Measurements from ENCODE around the gene CD83.

Gene CD83

GRCh38 chr6:14142511-14143223 lies 25.1 kb downstream of the CD83 start:
- DNase-seq (ENCODE audit: extremely low read depth, low read depth) = no peak
- no peak for TF ChIP-seq CTCF (IDR thresholded peaks at IDR 0.05; ENCODE audit: low read depth, low read length, missing control alignments)
- no peak overlapping the region for H3K4me3 ChIP-seq (replicated peaks; ENCODE audit: low read depth, low read length)

DNA sequence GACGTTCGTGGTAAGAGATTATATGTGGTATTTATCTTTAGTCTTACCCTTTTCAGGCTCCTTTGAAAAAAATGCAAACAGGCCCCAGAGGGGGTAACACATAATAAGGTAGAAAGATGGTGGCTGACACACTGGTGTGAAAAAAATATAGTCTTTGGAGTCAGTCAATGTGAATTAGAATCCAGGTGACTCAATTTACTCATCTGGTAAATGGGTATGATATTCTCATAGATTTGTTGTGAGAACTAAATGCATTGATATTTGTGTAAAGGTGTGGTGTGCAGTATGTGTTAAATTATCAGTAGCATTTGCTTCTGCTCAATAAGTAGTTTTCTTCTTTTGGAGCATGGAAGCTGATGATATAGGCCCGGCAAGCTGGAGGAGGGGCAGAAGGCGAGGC lies 25.7 kb downstream of the CD83 start:
- TF ChIP-seq CTCF (IDR thresholded peaks at IDR 0.05; ENCODE audit: low read depth, low read length, missing control alignments) = no peak
- no peak overlapping the region for H3K4me3 ChIP-seq (replicated peaks; ENCODE audit: low read depth, low read length)
- no peak for DNase-seq (ENCODE audit: extremely low read depth, low read depth)

DNA sequence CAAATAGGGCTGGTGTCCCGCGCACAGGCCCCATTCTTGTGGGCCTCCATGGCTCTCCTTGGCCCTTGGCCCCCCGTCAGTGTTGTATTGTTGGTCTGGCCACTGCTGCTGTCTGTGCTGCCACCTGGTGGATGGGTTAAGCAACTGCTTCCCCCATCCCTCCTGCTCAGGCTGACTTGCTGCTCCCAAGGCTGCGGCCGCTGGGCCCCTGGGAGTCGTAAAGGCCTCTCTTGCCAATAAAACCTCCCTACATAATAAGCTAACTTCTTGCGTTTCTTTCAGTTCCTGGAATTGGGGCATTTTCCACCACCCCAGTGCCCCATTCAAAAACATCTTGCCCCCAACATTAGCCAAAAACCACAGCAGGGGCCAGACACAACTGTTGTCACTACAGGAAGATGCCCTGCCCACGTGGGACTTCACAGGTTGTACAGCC lies 27.1 kb downstream of the CD83 start:
- TF ChIP-seq CTCF (IDR thresholded peaks at IDR 0.05; ENCODE audit: low read depth, low read length, missing control alignments) = peak; percentile 94
- no peak overlapping the region for H3K4me3 ChIP-seq (replicated peaks; ENCODE audit: low read depth, low read length)

GRCh38 chr6:14146506-14147096 lies 29.0 kb downstream of the CD83 start:
- H3K4me3 ChIP-seq (replicated peaks; ENCODE audit: low read depth, low read length) = no peak overlapping the region
- TF ChIP-seq CTCF (IDR thresholded peaks at IDR 0.05; ENCODE audit: low read depth, low read length, missing control alignments) = no peak
- no peak for DNase-seq (ENCODE audit: extremely low read depth, low read depth)

More for the DNA sequence above, 27.1 kb downstream of the CD83 start:
- no peak for DNase-seq (ENCODE audit: extremely low read depth, low read depth)

- H3K4me3 ChIP-seq (replicated peaks; ENCODE audit: low read depth, low read length) = no peak overlapping the region
- no peak for TF ChIP-seq CTCF (IDR thresholded peaks at IDR 0.05; ENCODE audit: low read depth, low read length, missing control alignments)
- no peak for DNase-seq (ENCODE audit: extremely low read depth, low read depth)
Observed at GRCh38 chr6:14147891-14148290, 30.3 kb downstream of the CD83 start.

- no peak for DNase-seq (ENCODE audit: extremely low read depth, low read depth)
- no peak for TF ChIP-seq CTCF (IDR thresholded peaks at IDR 0.05; ENCODE audit: low read depth, low read length, missing control alignments)
- H3K4me3 ChIP-seq (replicated peaks; ENCODE audit: low read depth, low read length) = no peak overlapping the region
Observed at GRCh38 chr6:14148471-14148870, 30.9 kb downstream of the CD83 start.

Data from HFF-Myc (cell line).